ENCODE results near the gene FBLL1. TPM values are rescaled to one million over a fixed set of nuclear protein-coding genes. Genes with fewer than 3 reads are reported as not detected.

Gene FBLL1
- total and polyA plus RNA-seq, 10 of the 15 experiments (the other 5 are each of a cell fraction or from before 2014, with no cell fraction given), result 0.04 to 0.23 (median 0.15) TPM; not detected in 7

- no peak for TF ChIP-seq PBX3 (IDR thresholded peaks at IDR 0.05; ENCODE audit: insufficient replicate concordance, low read depth, low read length)
- TF ChIP-seq CREB1 (IDR thresholded peaks at IDR 0.05; ENCODE audit: low read depth), result no peak
- no peak for TF ChIP-seq PRDM15 (CRISPR knock-in tag; IDR thresholded peaks at IDR 0.05)
Measured at GRCh38 chr5:168557389-168557788, 28.3 kb downstream of the FBLL1 start (continued).

- no peak overlapping the region for H2AFZ ChIP-seq (ENCODE audit: control insufficient read depth, low read depth, low read length)
- no peaks in the 10 kb centered on the region for H4K20me1 ChIP-seq (ENCODE audit: control insufficient read depth, insufficient read depth)
- H3K4me1 ChIP-seq (ENCODE audit: control insufficient read depth, insufficient read depth, low read length), result no peaks in the 10 kb centered on the region
- H3K9me3 ChIP-seq (replicated peaks; ENCODE audit: control insufficient read depth, insufficient read depth, low read length), result no peaks in the 10 kb centered on the region
- ChIA-PET RAD21 (ENCODE audit: unreplicated experiment) (no interaction called here), CTCF (interaction anchor here (1.5 kb wide), 1 partner anchor 13 kb away, joined by 3 read pairs; no protein-coding TSS in a partner anchor), POLR2A (no interaction called here), SMC1A (ENCODE audit: uncharacterized antibody, unreplicated experiment) (no interaction called here)
- H3K4me2 ChIP-seq (ENCODE audit: control insufficient read depth, insufficient read depth), result no peak overlapping the region
- no peak for DNase-seq (ENCODE audit: low read depth, low spot score)
- no peak overlapping the region for H3K4me3 ChIP-seq
- no peak overlapping the region for H3K9ac ChIP-seq (ENCODE audit: control insufficient read depth, insufficient read depth, low read length)
- H3K79me2 ChIP-seq (ENCODE audit: control insufficient read depth, insufficient read depth, low read length), result peaks cover 4% of the 10 kb centered on the region
- ATAC-seq, result no peak
- no peaks in the 10 kb centered on the region for H3K27me3 ChIP-seq (replicated peaks in 1 of 2; ENCODE audit: control insufficient read depth in 2 of 2, insufficient read depth in 2 of 2, low read length in 1 of 2)
- no peak overlapping the region for H3K27ac ChIP-seq (ENCODE audit: control insufficient read depth, insufficient read depth)
- peaks cover 0 to 36% of the 10 kb centered on the region in 2 experiments for H3K36me3 ChIP-seq (ENCODE audit: control insufficient read depth in 2 of 2, insufficient read depth in 2 of 2, low read length in 1 of 2)
- in situ Hi-C loops (cut with MboI) (no loop called here), intact Hi-C loops (cut with micrococcal nuclease; ENCODE audit: unreplicated experiment) (no loop called here)
- no TSS peak for BruUV-seq (replicated peaks)
- WGBS (ENCODE audit: insufficient coverage, insufficient replicate concordance, low lambda C conversion rate, missing lambda C conversion rate), result 100% methylated on average over 2 of the region's 2 CpGs
- FAIRE-seq, result no peak
- TF ChIP-seq CTCF (IDR thresholded peaks at IDR 0.05 in 2 of 3, conservative IDR thresholded peaks at IDR 0.05 in 1 of 3; ENCODE audit: control insufficient read depth in 2 of 3, extremely low read depth in 1 of 3, insufficient read depth in 1 of 3, low read depth in 3 of 3, low read length in 3 of 3), result no peak
- TF ChIP-seq TCF12 (IDR thresholded peaks at IDR 0.05; ENCODE audit: low read depth, low read length), result no peak
- no peak for TF ChIP-seq LARP7 (IDR thresholded peaks at IDR 0.05)
- no peak for TF ChIP-seq USF1 (IDR thresholded peaks at IDR 0.05; ENCODE audit: borderline replicate concordance, extremely low read length, insufficient read depth, low read depth, low read length)
- no peak for TF ChIP-seq SMC3 (IDR thresholded peaks at IDR 0.05; ENCODE audit: borderline replicate concordance, low read length)
- no peak for TF ChIP-seq ZNF592 (IDR thresholded peaks at IDR 0.05)
- TF ChIP-seq SUZ12 (IDR thresholded peaks at IDR 0.05; ENCODE audit: unreplicated experiment), result no peak
Measured at GRCh38 chr5:168562279-168562678, 33.2 kb downstream of the FBLL1 start.
